Lung (tissue), 12 donors: ENCODE results near the gene MND1. TPM values are rescaled to one million over a fixed set of nuclear protein-coding genes. Genes with fewer than 3 reads are reported as not detected.

Source experiments
- ATAC-seq: fragments of 200-7000 bp; cut with Tn5 transposase; one replicate; pipeline ENCODE4 v1.9.1; 2020; ENCODE audit warnings: moderate number of reproducible peaks; ENCODE audit not compliant: insufficient read depth, low FRiP score
- DNase-seq, 3 donors: peaks; one replicate each; pipeline ENCODE4 v3.0.0-alpha.2; 2013 to 2017
- H3K27ac ChIP-seq, 2 donors: one replicate each; pipeline ENCODE4 v1.5.1; 2013; ENCODE audit warnings: mild to moderate bottlenecking in 2 of 2, moderate library complexity in 2 of 2, control low read depth in 1 of 2, inconsistent platforms in 1 of 2, low read depth in 1 of 2, low read length in 1 of 2
- H3K27me3 ChIP-seq, 3 donors: one replicate each; pipeline ENCODE4 v1.5.1; 2013; ENCODE audit warnings: low read length in 2 of 3; ENCODE audit not compliant: control insufficient read depth in 3 of 3, insufficient read depth in 3 of 3
- H3K36me3 ChIP-seq, 4 donors: one replicate each; pipeline ENCODE4 v1.5.1; 2013; ENCODE audit warnings: low read length in 4 of 4, mild to moderate bottlenecking in 1 of 4, moderate library complexity in 1 of 4; ENCODE audit not compliant: control insufficient read depth in 4 of 4, insufficient read depth in 4 of 4
- H3K4me1 ChIP-seq, 5 donors: one replicate each; pipeline ENCODE4 v1.5.1; 2013; ENCODE audit warnings: low read length in 5 of 5, mild to moderate bottlenecking in 2 of 5, moderate library complexity in 1 of 5; ENCODE audit not compliant: control insufficient read depth in 5 of 5, insufficient read depth in 5 of 5
- H3K4me3 ChIP-seq: one replicate; pipeline ENCODE4 v1.5.1; 2013; ENCODE audit warnings: mild to moderate bottlenecking, control low read depth, moderate library complexity
- H3K9ac ChIP-seq, 2 donors: one replicate each; pipeline ENCODE4 v1.5.1; 2013; ENCODE audit warnings: low read length in 2 of 2, control low read depth in 1 of 2; ENCODE audit not compliant: insufficient read depth in 1 of 2
- H3K9me3 ChIP-seq, 4 donors: one replicate each; pipeline ENCODE4 v1.5.1; 2013; ENCODE audit warnings: low read length in 3 of 4, mild to moderate bottlenecking in 1 of 4, moderate library complexity in 1 of 4; ENCODE audit not compliant: control insufficient read depth in 4 of 4, insufficient read depth in 3 of 4
- CTCF ChIP-seq: IDR thresholded peaks from 2 replicates; pipeline ENCODE4 v1.5.1; 2012; ENCODE audit warnings: mild to moderate bottlenecking; ENCODE audit errors: control extremely low read depth, extremely low read depth
- WGBS, 2 donors: extraction: QIAGEN DNeasy Blood & Tissue Kit; methylation state at CpG; one replicate each; pipeline ENCODE4 v1.1.7; 2013; 5-methylcytosine and 5-hydroxymethylcytosine counted together
- polyA plus RNA-seq, 2 donors: library from polyadenylated mRNA; stranded (reverse); fragments of 200-250 nt; gene quantifications; one replicate each; pipeline ENCODE4 v1.2.1, GENCODE V29; 2013
- total RNA-seq, 2 donors: library from RNA; depleted of rRNA in 1 of 2; stranded (reverse); fragments of >200 nt in 1 of 2; gene quantifications; one replicate each; pipeline ENCODE4 v1.2.1, GENCODE V29; 2014 to 2021
- donor health status: control.
- donor health status: control.
- donor health status: Bipolar disorder and iron deficiency.
- donor health status: healthy.
- donor health status: DM: yes; HTN: yes; CAD: no.

MND1 gene
- total and polyA plus RNA-seq, 4 donors, result 0.80 to 4.4 (median 1.2) TPM

DNA sequence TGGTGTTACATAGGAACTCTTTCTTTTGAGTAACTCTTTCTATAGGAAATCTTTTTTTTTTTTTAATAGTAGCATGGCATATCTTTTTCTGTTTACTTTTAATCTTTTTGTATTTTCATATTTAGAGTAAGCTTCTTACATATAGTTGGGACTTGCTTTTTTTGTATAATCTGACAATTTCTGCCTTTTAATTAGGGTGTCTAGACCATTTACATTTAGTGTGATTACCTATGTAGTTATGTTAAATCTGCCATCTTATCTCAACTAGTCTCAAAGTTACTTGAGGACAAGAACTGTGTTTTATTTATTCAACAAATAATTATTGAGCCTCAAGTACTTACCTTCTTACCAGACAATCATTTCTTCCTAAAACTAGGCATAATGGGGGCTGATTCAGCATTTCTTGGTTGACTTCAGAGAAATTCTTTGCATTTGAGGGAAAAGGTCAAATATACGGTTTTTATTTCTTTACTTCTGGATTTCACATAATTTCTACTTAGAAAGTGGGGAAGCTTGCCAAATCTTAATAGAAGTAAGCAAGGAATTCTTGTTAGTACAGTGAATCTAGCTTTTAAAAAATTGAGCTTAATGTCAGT is 28.6 kb downstream of the MND1 start:
- H3K9me3 ChIP-seq, result no peaks in the 10 kb centered on the region
- H3K36me3 ChIP-seq, result peaks cover 0 to 3% (median 0%) of the 10 kb centered on the region in 4 donors
- no peak overlapping the region for H3K27ac ChIP-seq
- DNase-seq, result no peak
- ATAC-seq, result no peak
- no peak for TF ChIP-seq CTCF
- no peaks in the 10 kb centered on the region for H3K27me3 ChIP-seq
- no peak overlapping the region for H3K4me3 ChIP-seq
- H3K9ac ChIP-seq, result no peak overlapping the region
- no peaks in the 10 kb centered on the region for H3K4me1 ChIP-seq
- WGBS, 2 donors, result 77 to 83% methylated on average over 1 of the region's 1 CpG

DNA sequence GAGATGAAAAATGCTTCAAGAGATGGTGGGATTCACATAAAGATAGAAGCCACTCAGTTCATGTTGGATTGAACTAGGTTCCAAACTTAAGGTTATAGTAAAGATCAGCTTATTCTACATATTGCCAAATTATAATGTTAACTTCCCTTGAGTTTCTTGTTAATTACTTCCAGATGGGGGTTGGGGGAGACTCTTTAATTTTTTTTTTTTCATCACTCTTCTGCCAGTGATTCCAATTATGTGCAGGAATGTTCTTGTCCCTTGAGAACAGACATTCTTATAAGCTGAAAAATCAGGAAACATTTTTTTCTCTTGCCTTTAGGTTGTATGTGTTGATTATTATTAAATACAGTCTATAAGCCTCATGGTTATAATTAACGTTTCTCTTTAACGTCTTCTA is 30.0 kb downstream of the MND1 start:
- Histone ChIP-seq H3K36me3 (peaks cover 0 to 3% (median 0%) of the 10 kb centered on the region in 4 donors), H3K4me3 (no peak overlapping the region), H3K27me3 (no peaks in the 10 kb centered on the region), H3K27ac (no peak overlapping the region), H3K4me1 (no peaks in the 10 kb centered on the region), H3K9me3 (no peaks in the 10 kb centered on the region), H3K9ac (no peak overlapping the region)
- TF ChIP-seq CTCF, result no peak
- DNase-seq, result no peak
- 82 to 95% methylated on average over 2 of the region's 2 CpGs for WGBS, 2 donors
- ATAC-seq, result no peak

DNA sequence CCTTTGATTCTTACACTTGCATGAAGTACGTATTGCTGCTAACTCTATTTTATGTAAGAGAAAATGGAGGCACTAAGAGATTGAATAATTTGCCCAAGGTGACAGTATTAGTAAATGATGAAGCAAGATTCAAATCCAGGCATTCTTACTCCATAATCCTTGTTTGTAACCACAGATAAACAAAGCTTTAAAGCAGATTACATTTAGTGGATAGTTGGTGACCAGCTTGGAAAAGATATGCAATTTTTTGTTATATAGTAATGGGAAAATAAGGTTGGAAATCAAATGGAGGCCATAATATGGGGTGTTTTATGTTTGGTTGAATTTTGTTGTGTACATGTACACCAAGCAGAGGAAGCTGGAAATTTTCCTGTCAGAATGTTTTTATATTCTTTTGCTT is 30.8 kb downstream of the MND1 start:
- TF ChIP-seq CTCF, result no peak
- no peaks in the 10 kb centered on the region for H3K4me1 ChIP-seq
- peaks cover 0 to 3% (median 0%) of the 10 kb centered on the region in 4 donors for H3K36me3 ChIP-seq
- ATAC-seq (no peak), DNase-seq (no peak)
- no peak overlapping the region for H3K4me3 ChIP-seq
- H3K9me3 ChIP-seq, result no peaks in the 10 kb centered on the region
- WGBS, 2 donors, result 91 to 97% methylated on average over 1 of the region's 1 CpG
- H3K27me3 ChIP-seq, result no peaks in the 10 kb centered on the region
- H3K9ac ChIP-seq, result no peak overlapping the region
- H3K27ac ChIP-seq, result no peak overlapping the region

- DNase-seq (peak; percentile 36 to 77 (median 72)), ATAC-seq (no peak)
- 64 to 73% methylated on average over 4 of the region's 4 CpGs for WGBS, 2 donors
- H3K9me3 ChIP-seq, result no peaks in the 10 kb centered on the region
- H3K27ac ChIP-seq, result no peak overlapping the region
- H3K36me3 ChIP-seq, result no peaks in the 10 kb centered on the region
- H3K4me3 ChIP-seq, result no peak overlapping the region
- H3K4me1 ChIP-seq, result no peaks in the 10 kb centered on the region
- no peak for TF ChIP-seq CTCF
- no peak overlapping the region for H3K9ac ChIP-seq
- H3K27me3 ChIP-seq, result no peaks in the 10 kb centered on the region
These were observed 38.6 kb downstream of the MND1 start for GRCh38 chr4:153383131-153383530.
